GM23248 (cell line): Measurements from ENCODE around the gene STK16.

Source experiments
- EZH2 ChIP-seq: fragments of 200-600 bp; sonication (generic); IDR thresholded peaks from 2 replicates; pipeline ENCODE4 v1.6.1; 2018; ENCODE audit warnings: antibody characterized with exemption, mild to moderate bottlenecking; ENCODE audit not compliant: insufficient read depth, poor library complexity, severe bottlenecking
- EZH2phosphoT487 ChIP-seq: fragments of 200-600 bp; sonication (generic); IDR thresholded peaks from 2 replicates; pipeline ENCODE4 v1.6.1; 2018; ENCODE audit warnings: antibody characterized with exemption, moderate library complexity, mild to moderate bottlenecking, low read depth; ENCODE audit not compliant: insufficient read depth

DNA sequence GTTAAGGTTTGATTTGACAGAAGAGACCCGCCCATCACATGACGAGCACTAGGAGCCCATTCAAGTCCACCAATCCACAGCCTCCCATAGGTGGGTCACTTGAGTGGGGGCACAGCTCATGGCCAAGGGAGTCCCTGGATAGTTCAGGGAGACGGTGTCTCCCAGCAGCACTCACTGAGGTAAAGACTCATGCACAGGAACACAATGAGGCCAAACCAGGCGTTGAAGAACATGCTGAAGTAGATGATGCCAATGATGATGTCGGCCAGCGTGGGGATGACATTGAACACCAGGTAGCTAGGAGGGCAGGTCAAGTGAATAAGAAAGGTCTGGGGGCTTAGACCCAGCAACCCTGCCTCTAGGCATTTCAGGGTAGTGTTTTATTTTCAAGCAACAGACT lies 30.5 kb upstream of the STK16 start:
- TF ChIP-seq EZH2, result no peak
- TF ChIP-seq EZH2phosphoT487, result no peak
